Prostate gland (tissue), 2 donors: ENCODE results near the gene LDB3. TPM values are rescaled to one million over a fixed set of nuclear protein-coding genes. Genes with fewer than 3 reads are reported as not detected.

ENCODE experiments used
- DNase-seq: peaks from one replicate; pipeline ENCODE4 v3.0.0-alpha.2; 2019; ENCODE audit warnings: low spot score
- H3K27ac ChIP-seq, 2 donors: fragments of 200-600 bp; sonication (generic); 2 replicates each; pipeline ENCODE4 v1.5.1; 2017 to 2019
- H3K27me3 ChIP-seq: fragments of 200-600 bp; sonication (generic); replicated peaks from 2 replicates; pipeline ENCODE4 v1.5.1; 2019; ENCODE audit not compliant: insufficient read depth
- H3K36me3 ChIP-seq, 2 donors: fragments of 200-600 bp; sonication (generic); 1 replicate in 1 of 2; 2 replicates in 1 of 2; pipeline versions ENCODE4 v1.5.1 to v1.8.1; 2017 to 2019
- H3K4me1 ChIP-seq: fragments of 200-600 bp; sonication (generic); replicated peaks from 2 replicates; pipeline ENCODE4 v1.5.1; 2019
- H3K4me3 ChIP-seq, 2 donors: fragments of 200-600 bp; sonication (generic); 2 replicates each; pipeline ENCODE4 v1.5.1; 2017 to 2019
- H3K9me3 ChIP-seq: fragments of 200-600 bp; sonication (generic); 2 replicates; pipeline ENCODE4 v1.5.1; 2017
- POLR2A ChIP-seq: fragments of 450-650 bp; IDR thresholded peaks from one replicate; pipeline ENCODE4 v1.6.1; 2016; ENCODE audit warnings: antibody characterized with exemption, mild to moderate bottlenecking
- POLR2AphosphoS5 ChIP-seq: sonication (generic); formaldehyde crosslinking; IDR thresholded peaks from one replicate; pipeline ENCODE4 v1.6.1; 2017; ENCODE audit warnings: antibody characterized with exemption
- WGBS: methylation state at CpG from one replicate; pipeline ENCODE4 v1.1.5; 2018; 5-methylcytosine and 5-hydroxymethylcytosine counted together
- intact Hi-C: fragments of 100-400 bp; cut with DNase I; formaldehyde crosslinking; loops from one replicate; pipeline ENCODE4 v1.14.2; 2022
- total RNA-seq, 2 donors: library from RNA; depleted of rRNA; stranded (reverse); fragments of >200 nt; gene quantifications; one replicate each; pipeline ENCODE4 v1.1.0, GENCODE V29; 2016
- TF ChIP-seq, protein P1 (sequence below), 4 experiments: fragments of 200-600 bp in 2 of 4; fragments of 450-650 bp in 2 of 4; sonication (generic) in 2 of 4; IDR thresholded peaks; 1 replicate in 3 of 4; 2 replicates in 1 of 4; pipeline ENCODE4 v1.5.1; 2016 to 2019; ENCODE audit warnings: antibody characterized with exemption in 4 of 4, mild to moderate bottlenecking in 2 of 4, moderate library complexity in 2 of 4

LDB3 gene
- total RNA-seq, 2 donors from 2014 or later, result 10.8 to 13.0 TPM

GRCh38 chr10:86671985-86672710 lies 3.8 kb downstream of the LDB3 start:
- intact Hi-C loops, result no loop called here
- peak overlapping the region; percentile 65 to 66 for H3K27ac ChIP-seq
- 62% methylated on average over 12 of the region's 12 CpGs for WGBS

DNA sequence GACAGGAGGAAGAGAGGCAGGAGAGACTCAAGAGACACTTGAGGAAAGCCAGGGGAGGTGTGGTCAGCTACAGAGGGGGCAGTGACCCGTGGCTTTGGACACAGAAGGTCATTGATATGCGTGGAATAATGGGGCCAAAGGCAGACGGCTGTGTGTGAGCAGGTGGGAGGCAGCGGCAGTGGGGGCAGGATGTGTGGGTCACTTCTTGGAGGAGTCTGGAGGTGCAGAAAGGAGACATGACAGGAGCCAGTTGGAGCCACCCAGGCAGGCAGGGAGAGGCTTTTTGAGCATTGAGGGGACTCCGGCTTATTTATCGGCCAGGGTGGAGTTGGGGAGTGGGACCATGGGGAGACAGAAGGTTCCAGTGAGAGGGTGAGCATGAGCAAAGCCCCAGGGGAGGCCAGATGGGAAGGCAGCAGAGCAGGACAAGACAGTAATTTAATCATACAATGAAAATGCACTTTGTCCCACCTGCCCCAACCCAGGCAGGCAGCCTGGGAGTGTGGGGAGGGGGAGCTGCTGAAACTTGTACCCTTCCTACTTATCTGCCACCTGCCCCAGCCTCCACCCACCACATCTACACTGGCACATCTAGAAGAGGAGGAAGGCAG lies 5.0 kb downstream of the LDB3 start:
- intact Hi-C loops, result no loop called here
- no peak for TF ChIP-seq POLR2A
- TF ChIP-seq, protein P1, sequence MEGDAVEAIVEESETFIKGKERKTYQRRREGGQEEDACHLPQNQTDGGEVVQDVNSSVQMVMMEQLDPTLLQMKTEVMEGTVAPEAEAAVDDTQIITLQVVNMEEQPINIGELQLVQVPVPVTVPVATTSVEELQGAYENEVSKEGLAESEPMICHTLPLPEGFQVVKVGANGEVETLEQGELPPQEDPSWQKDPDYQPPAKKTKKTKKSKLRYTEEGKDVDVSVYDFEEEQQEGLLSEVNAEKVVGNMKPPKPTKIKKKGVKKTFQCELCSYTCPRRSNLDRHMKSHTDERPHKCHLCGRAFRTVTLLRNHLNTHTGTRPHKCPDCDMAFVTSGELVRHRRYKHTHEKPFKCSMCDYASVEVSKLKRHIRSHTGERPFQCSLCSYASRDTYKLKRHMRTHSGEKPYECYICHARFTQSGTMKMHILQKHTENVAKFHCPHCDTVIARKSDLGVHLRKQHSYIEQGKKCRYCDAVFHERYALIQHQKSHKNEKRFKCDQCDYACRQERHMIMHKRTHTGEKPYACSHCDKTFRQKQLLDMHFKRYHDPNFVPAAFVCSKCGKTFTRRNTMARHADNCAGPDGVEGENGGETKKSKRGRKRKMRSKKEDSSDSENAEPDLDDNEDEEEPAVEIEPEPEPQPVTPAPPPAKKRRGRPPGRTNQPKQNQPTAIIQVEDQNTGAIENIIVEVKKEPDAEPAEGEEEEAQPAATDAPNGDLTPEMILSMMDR (IDR thresholded peaks at IDR 0.05), result no peak
- no peak for TF ChIP-seq POLR2AphosphoS5
- Histone ChIP-seq H3K9me3 (no peaks in the 10 kb centered on the region), H3K4me1 (no peaks in the 10 kb centered on the region), H3K27ac (no peak overlapping the region), H3K36me3 (no peaks in the 10 kb centered on the region), H3K4me3 (no peak overlapping the region), H3K27me3 (no peaks in the 10 kb centered on the region)
- no peak for DNase-seq
- WGBS, result 77% methylated on average over 6 of the region's 6 CpGs

More at GRCh38 chr10:86671985-86672710, 3.8 kb downstream of the LDB3 start:
- H3K4me3 ChIP-seq, result no peak overlapping the region
- TF ChIP-seq POLR2AphosphoS5 (no peak), POLR2A (no peak)
- TF ChIP-seq, protein P1 (IDR thresholded peaks at IDR 0.05), result no peak
- no peak for DNase-seq
- H3K36me3 ChIP-seq, result no peaks in the 10 kb centered on the region
- no peaks in the 10 kb centered on the region for H3K9me3 ChIP-seq
- H3K4me1 ChIP-seq, result no peaks in the 10 kb centered on the region
- H3K27me3 ChIP-seq, result no peaks in the 10 kb centered on the region

DNA sequence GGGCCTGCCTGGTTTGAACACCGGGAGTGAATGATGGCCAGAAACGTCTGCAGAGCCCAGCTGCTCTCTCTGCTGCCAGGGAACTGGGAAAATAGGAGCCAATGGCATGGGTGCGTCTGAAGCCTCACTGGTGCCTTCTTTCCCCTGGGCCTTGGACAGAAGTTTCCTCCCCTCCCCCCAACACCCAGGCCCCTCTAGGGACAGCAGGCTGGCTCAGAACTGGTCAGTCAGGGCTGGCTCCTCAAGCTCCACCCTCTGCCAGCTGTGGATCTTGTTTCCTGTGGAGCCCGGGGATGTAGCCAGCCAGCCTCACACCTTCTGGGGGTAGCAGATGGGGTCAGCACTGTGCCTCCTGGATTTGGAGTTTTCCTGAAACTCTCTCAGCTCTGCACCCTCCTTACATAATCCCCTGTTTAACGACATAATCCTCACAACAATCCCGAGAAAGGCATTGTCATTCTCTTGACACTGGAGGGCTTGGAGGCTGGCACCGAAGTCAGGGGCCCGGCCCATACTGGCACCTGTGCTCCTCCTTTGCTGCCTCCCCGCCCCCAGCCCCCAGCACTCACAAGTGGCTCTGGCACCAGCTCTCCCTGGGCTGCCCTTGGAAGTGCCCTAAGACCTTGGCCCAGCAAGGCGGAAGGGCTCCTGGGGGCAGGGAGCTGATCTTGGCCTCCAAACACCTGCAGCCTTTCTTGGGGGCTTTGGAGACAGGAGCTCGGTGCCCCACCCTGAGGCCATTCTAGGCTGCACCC lies 5.7 kb downstream of the LDB3 start:
- intact Hi-C loops, result no loop called here
- Histone ChIP-seq H3K27me3 (no peaks in the 10 kb centered on the region), H3K4me1 (no peaks in the 10 kb centered on the region), H3K9me3 (no peaks in the 10 kb centered on the region), H3K36me3 (no peaks in the 10 kb centered on the region), H3K4me3 (no peak overlapping the region), H3K27ac (no peak overlapping the region)
- no peak for TF ChIP-seq POLR2A
- WGBS, result 32% methylated on average over 11 of the region's 11 CpGs
- no peak for DNase-seq

GRCh38 chr10:86674912-86675311 lies 6.6 kb downstream of the LDB3 start:
- Histone ChIP-seq H3K27ac (no peak overlapping the region), H3K9me3 (no peaks in the 10 kb centered on the region), H3K27me3 (no peaks in the 10 kb centered on the region), H3K4me3 (no peak overlapping the region), H3K36me3 (no peaks in the 10 kb centered on the region), H3K4me1 (no peaks in the 10 kb centered on the region)
- intact Hi-C loops, result no loop called here
- WGBS, result 70% methylated on average over 3 of the region's 3 CpGs
- no peak for DNase-seq
- no peak for TF ChIP-seq POLR2AphosphoS5
- TF ChIP-seq POLR2A, result no peak
- TF ChIP-seq, protein P1 (IDR thresholded peaks at IDR 0.05), result no peak

GRCh38 chr10:86677374-86677773 lies 9.1 kb downstream of the LDB3 start:
- DNase-seq, result no peak
- no peaks in the 10 kb centered on the region for H3K36me3 ChIP-seq
- 79% methylated on average over 6 of the region's 6 CpGs for WGBS
- H3K27ac ChIP-seq, result no peak overlapping the region
- H3K27me3 ChIP-seq, result no peaks in the 10 kb centered on the region
- intact Hi-C loops, result no loop called here
- H3K4me3 ChIP-seq, result no peak overlapping the region
- TF ChIP-seq POLR2AphosphoS5, result no peak
- TF ChIP-seq POLR2A, result no peak
- TF ChIP-seq, protein P1 (IDR thresholded peaks at IDR 0.05), result no peak
- H3K9me3 ChIP-seq, result no peaks in the 10 kb centered on the region
- no peaks in the 10 kb centered on the region for H3K4me1 ChIP-seq
